MCF 10A (cell line): ENCODE results near the gene SMIM38. TPM values are rescaled to one million over a fixed set of nuclear protein-coding genes. Genes with fewer than 3 reads are reported as not detected.

Experiments
- BruUV-seq: library from RNA; stranded (reverse); fragments of 400-500 nt; replicated peaks from 2 replicates; lab custom pipeline; 2021; lab: Mats Ljungman, UMichigan
- CTCF ChIA-PET: fragments of 300-600 bp; sonication (Branson Sonifier 250); formaldehyde crosslinking; extraction: SDS; loops from one replicate; lab custom pipeline; 2021; ENCODE audit warnings: antibody characterized with exemption, inconsistent platforms; lab: Yijun Ruan, JAX
- POLR2A ChIA-PET: fragments of 300-600, 350-650 bp; sonication (Branson Sonifier 250); formaldehyde crosslinking; extraction: SDS; loops from one replicate; lab custom pipeline; 2020; ENCODE audit warnings: antibody characterized with exemption, inconsistent platforms; lab: Yijun Ruan, JAX
- DNase-seq: peaks from one replicate; pipeline ENCODE4 v3.0.0-alpha.2; 2018; ENCODE audit not compliant: unreplicated experiment
- H3K27ac Mint-ChIP-seq: one replicate; pipeline ENCODE4 v1.8.0; 2022; ENCODE audit warnings: mild to moderate bottlenecking, low read depth, mixed read lengths; ENCODE audit not compliant: unreplicated experiment
- H3K27me3 Mint-ChIP-seq: one replicate; pipeline ENCODE4 v1.8.0; 2022; ENCODE audit warnings: mixed read lengths; ENCODE audit not compliant: insufficient read depth, unreplicated experiment
- H3K36me3 Mint-ChIP-seq: one replicate; pipeline ENCODE4 v1.8.0; 2022; ENCODE audit warnings: mild to moderate bottlenecking, moderate library complexity, mixed read lengths; ENCODE audit not compliant: insufficient read depth, unreplicated experiment
- H3K4me1 Mint-ChIP-seq: one replicate; pipeline ENCODE4 v1.8.0; 2022; ENCODE audit warnings: mixed read lengths; ENCODE audit not compliant: insufficient read depth, unreplicated experiment
- H3K4me3 Mint-ChIP-seq: one replicate; pipeline ENCODE4 v1.8.0; 2022; ENCODE audit warnings: mild to moderate bottlenecking, moderate library complexity, mixed read lengths; ENCODE audit not compliant: unreplicated experiment
- H3K9me3 Mint-ChIP-seq: one replicate; pipeline ENCODE4 v1.8.0; 2022; ENCODE audit warnings: mixed read lengths; ENCODE audit not compliant: unreplicated experiment
- CTCF ChIP-seq: fragments of 200-600 bp; IDR thresholded peaks from one replicate; pipeline ENCODE4 v1.8.0; 2022; ENCODE audit warnings: antibody characterized with exemption, mild to moderate bottlenecking; ENCODE audit not compliant: unreplicated experiment
- intact Hi-C: fragments of 100-400 bp; cut with micrococcal nuclease; formaldehyde crosslinking; loops from 2 replicates; pipeline ENCODE4 v1.14.1; 2022
- total RNA-seq: library from RNA; stranded (reverse); gene quantifications from 2 replicates; pipeline ENCODE4 v1.2.3, GENCODE V29; 2022

Gene SMIM38
- total RNA-seq, 1 experiment from 2014 or later: not detected

GRCh38 chr11:69198891-69199582, 43.3 kb downstream of the SMIM38 start:
- H3K27me3 Mint-ChIP-seq: peaks cover 20% of the 10 kb centered on the region
- no peaks in the 10 kb centered on the region for H3K4me1 Mint-ChIP-seq
- no peaks in the 10 kb centered on the region for H3K36me3 Mint-ChIP-seq
- no TSS peak for BruUV-seq
- CTCF ChIA-PET: no interaction called here
- intact Hi-C loops: no loop called here
- no peak for TF ChIP-seq CTCF
- H3K4me3 Mint-ChIP-seq: no peak overlapping the region
- peaks cover 22% of the 10 kb centered on the region for H3K9me3 Mint-ChIP-seq
- POLR2A ChIA-PET: no interaction called here
- DNase-seq: no peak
- H3K27ac Mint-ChIP-seq: no peak overlapping the region

- Mint-ChIP-seq H3K4me3 (no peak overlapping the region), H3K27me3 (peaks cover 20% of the 10 kb centered on the region), H3K4me1 (no peaks in the 10 kb centered on the region), H3K27ac (no peak overlapping the region), H3K9me3 (peaks cover 15% of the 10 kb centered on the region), H3K36me3 (no peaks in the 10 kb centered on the region)
- ChIA-PET CTCF (no interaction called here), POLR2A (no interaction called here)
- intact Hi-C loops: no loop called here
- TF ChIP-seq CTCF: no peak
- no peak for DNase-seq
- BruUV-seq: no TSS peak
These were observed 44.0 kb downstream of the SMIM38 start for GRCh38 chr11:69199583-69200315.

GRCh38 chr11:69200331-69201065, 44.8 kb downstream of the SMIM38 start:
- intact Hi-C loops: no loop called here
- no peaks in the 10 kb centered on the region for H3K36me3 Mint-ChIP-seq
- H3K27me3 Mint-ChIP-seq: peaks cover 20% of the 10 kb centered on the region
- H3K4me3 Mint-ChIP-seq: no peak overlapping the region
- POLR2A ChIA-PET: no interaction called here
- no peak overlapping the region for H3K27ac Mint-ChIP-seq
- BruUV-seq: no TSS peak
- no peak for DNase-seq
- peaks cover 11% of the 10 kb centered on the region for H3K9me3 Mint-ChIP-seq
- TF ChIP-seq CTCF: no peak
- CTCF ChIA-PET: no interaction called here
- no peaks in the 10 kb centered on the region for H3K4me1 Mint-ChIP-seq

GRCh38 chr11:69201066-69201365, 45.3 kb downstream of the SMIM38 start:
- POLR2A ChIA-PET: no interaction called here
- peaks cover 20% of the 10 kb centered on the region for H3K27me3 Mint-ChIP-seq
- CTCF ChIA-PET: no interaction called here
- TF ChIP-seq CTCF: no peak
- peaks cover 11% of the 10 kb centered on the region for H3K9me3 Mint-ChIP-seq
- BruUV-seq: no TSS peak
- no peaks in the 10 kb centered on the region for H3K36me3 Mint-ChIP-seq
- no peak for DNase-seq
- H3K27ac Mint-ChIP-seq: no peak overlapping the region
- no peak overlapping the region for H3K4me3 Mint-ChIP-seq
- intact Hi-C loops: no loop called here
- no peaks in the 10 kb centered on the region for H3K4me1 Mint-ChIP-seq
